VCaP (cell line): ENCODE measurements around the gene TFDP2.
"Not testable (repeated sequence)": the region's sequence is repeated elsewhere in the genome, so short reads cannot be mapped to it uniquely, and the experiment has no call there.

Experiments used
- H3K27ac ChIP-seq: fragments of 450-650 bp; 2 replicates; pipeline ENCODE4 v1.5.1; 2017
- CTCF ChIP-seq: fragments of 450-650 bp; conservative IDR thresholded peaks from 2 replicates; pipeline ENCODE4 v1.5.1; 2017; ENCODE audit warnings: mild to moderate bottlenecking, moderate library complexity

The TFDP2 gene

GRCh38 chr3:141929341-141929995, 219.9 kb downstream of the TFDP2 start:
- no peak overlapping the region for H3K27ac ChIP-seq
- no peak for TF ChIP-seq CTCF

- no peak for TF ChIP-seq CTCF
- H3K27ac ChIP-seq: no peak overlapping the region
Observed at GRCh38 chr3:141928631-141929270, 220.6 kb downstream of the TFDP2 start.

GRCh38 chr3:141926929-141927328, 222.4 kb downstream of the TFDP2 start:
- TF ChIP-seq CTCF: no peak
- no peak overlapping the region for H3K27ac ChIP-seq

- not testable (repeated sequence) for H3K27ac ChIP-seq
Observed at GRCh38 chr3:141925677-141926076, 223.7 kb downstream of the TFDP2 start.

- no peak for TF ChIP-seq CTCF
Observed at GRCh38 chr3:141921316-141921715, 228.0 kb downstream of the TFDP2 start.

GRCh38 chr3:141920701-141921100, 228.6 kb downstream of the TFDP2 start:
- no peak overlapping the region for H3K27ac ChIP-seq
- no peak for TF ChIP-seq CTCF

More at GRCh38 chr3:141921316-141921715, 228.0 kb downstream of the TFDP2 start:
- H3K27ac ChIP-seq: no peak overlapping the region

- TF ChIP-seq CTCF: no peak
- no peak overlapping the region for H3K27ac ChIP-seq
Observed at GRCh38 chr3:141915766-141916165, 233.6 kb downstream of the TFDP2 start.

GRCh38 chr3:141915016-141915415, 234.3 kb downstream of the TFDP2 start:
- H3K27ac ChIP-seq: no peak overlapping the region
- no peak for TF ChIP-seq CTCF
